Fibroblast of lung (primary cell): ENCODE results near the gene LYL1.

Experiments used
- CTCF ChIP-seq, 2 donors: IDR thresholded peaks in 1 of 2; conservative IDR thresholded peaks in 1 of 2; 1 replicate in 1 of 2; 2 replicates in 1 of 2; pipeline ENCODE4 v1.5.1; 2011 to 2012; ENCODE audit warnings: low read length in 2 of 2, control low read depth in 1 of 2, inconsistent platforms in 1 of 2, low read depth in 1 of 2, mild to moderate bottlenecking in 1 of 2
- EZH2 ChIP-seq: IDR thresholded peaks from 2 replicates; pipeline ENCODE4 v1.5.1; 2012; ENCODE audit warnings: low read length, control low read depth, mild to moderate bottlenecking; ENCODE audit errors: missing control alignments

GRCh38 chr19:13100031-13100588 is 2.5 kb downstream of the LYL1 start:
- TF ChIP-seq CTCF (conservative IDR thresholded peaks at IDR 0.05 in 1 of 2, IDR thresholded peaks at IDR 0.05 in 1 of 2; ENCODE audit: low read depth in 1 of 2, low read length in 2 of 2) (no peak), EZH2 (no peak)
